Mesenchymal stem cell (in vitro differentiated cells and primary cell): ENCODE results near the gene SPATA32.

Experiments
- DNase-seq: peaks from one replicate; pipeline ENCODE4 v3.0.0-alpha.2; 2013
- H2AFZ ChIP-seq: one replicate; pipeline ENCODE4 v1.6.1; 2013; ENCODE audit warnings: low read depth, mild to moderate bottlenecking, control low read depth, inconsistent platforms, low read length, moderate library complexity
- H2AK5ac ChIP-seq: 2 replicates; pipeline ENCODE4 v1.6.1; 2013; ENCODE audit warnings: low read length, moderate library complexity, mild to moderate bottlenecking, inconsistent platforms; ENCODE audit not compliant: severe bottlenecking
- H2BK120ac ChIP-seq: one replicate; pipeline ENCODE4 v1.6.1; 2013; ENCODE audit warnings: low read depth, mild to moderate bottlenecking, inconsistent platforms, low read length, moderate library complexity
- H2BK12ac ChIP-seq, 2 experiments: one replicate each; pipeline ENCODE4 v1.6.1; 2013; ENCODE audit warnings: inconsistent platforms in 2 of 2, low read length in 2 of 2, mild to moderate bottlenecking in 2 of 2, moderate library complexity in 2 of 2, control low read depth in 1 of 2
- H2BK15ac ChIP-seq: one replicate; pipeline ENCODE4 v1.6.1; 2013; ENCODE audit warnings: mild to moderate bottlenecking, low read depth, inconsistent platforms; ENCODE audit not compliant: poor library complexity, severe bottlenecking
- H2BK5ac ChIP-seq: 2 replicates; pipeline ENCODE4 v1.6.1; 2013; ENCODE audit warnings: low read depth, mild to moderate bottlenecking, low read length, control low read depth, inconsistent platforms; ENCODE audit not compliant: poor library complexity, severe bottlenecking
- H3K14ac ChIP-seq, 2 experiments: one replicate each; pipeline ENCODE4 v1.6.1; 2013; ENCODE audit warnings: inconsistent platforms in 2 of 2, low read length in 2 of 2, control low read depth in 1 of 2, mild to moderate bottlenecking in 1 of 2, moderate library complexity in 1 of 2
- H3K18ac ChIP-seq, 2 experiments: one replicate each; pipeline ENCODE4 v1.6.1; 2013; ENCODE audit warnings: inconsistent platforms in 2 of 2, low read length in 2 of 2, control low read depth in 1 of 2, low read depth in 1 of 2, mild to moderate bottlenecking in 1 of 2
- H3K23ac ChIP-seq, 2 experiments: one replicate each; pipeline ENCODE4 v1.6.1; 2013; ENCODE audit warnings: inconsistent platforms in 2 of 2, low read length in 2 of 2, mild to moderate bottlenecking in 2 of 2, moderate library complexity in 2 of 2, control low read depth in 1 of 2
- H3K27ac ChIP-seq: 2 replicates; pipeline ENCODE4 v1.5.1; 2013; ENCODE audit warnings: mild to moderate bottlenecking, moderate library complexity, low read length, control low read depth, inconsistent platforms; ENCODE audit not compliant: poor library complexity, severe bottlenecking
- H3K27me3 ChIP-seq, 2 experiments: 2 replicates each; pipeline versions ENCODE4 v1.6.1 to v1.7.0; 2013; ENCODE audit warnings: low read length in 2 of 2, mild to moderate bottlenecking in 2 of 2, moderate library complexity in 2 of 2, control low read depth in 1 of 2, inconsistent platforms in 1 of 2; ENCODE audit not compliant: control insufficient read depth in 1 of 2, insufficient read depth in 1 of 2
- H3K36me3 ChIP-seq, 2 experiments: 2 replicates each; pipeline versions ENCODE4 v1.6.1 to v1.7.0; 2013; ENCODE audit warnings: low read length in 2 of 2, control low read depth in 1 of 2, inconsistent platforms in 1 of 2, low read depth in 1 of 2, mild to moderate bottlenecking in 1 of 2; ENCODE audit not compliant: insufficient read depth in 2 of 2, control insufficient read depth in 1 of 2
- H3K4ac ChIP-seq, 2 experiments: one replicate each; pipeline ENCODE4 v1.6.1; 2013; ENCODE audit warnings: inconsistent platforms in 2 of 2, low read length in 2 of 2, mild to moderate bottlenecking in 2 of 2, moderate library complexity in 2 of 2, control low read depth in 1 of 2, low read depth in 1 of 2
- H3K4me1 ChIP-seq: 2 replicates; pipeline ENCODE4 v1.6.1; 2013; ENCODE audit warnings: low read depth, low read length, control low read depth; ENCODE audit not compliant: control insufficient read depth, insufficient read depth
- H3K4me2 ChIP-seq: 2 replicates; pipeline ENCODE4 v1.6.1; 2013; ENCODE audit warnings: low read length, mild to moderate bottlenecking, inconsistent platforms; ENCODE audit not compliant: poor library complexity, severe bottlenecking
- H3K4me3 ChIP-seq, 2 experiments: 2 replicates each; pipeline versions ENCODE4 v1.5.1 to v1.7.0; 2013; ENCODE audit warnings: low read length in 2 of 2, mild to moderate bottlenecking in 2 of 2, control low read depth in 1 of 2, low read depth in 1 of 2; ENCODE audit not compliant: insufficient read depth in 1 of 2
- H3K79me1 ChIP-seq: replicated peaks from 2 replicates; pipeline ENCODE4 v1.6.1; 2013; ENCODE audit warnings: mild to moderate bottlenecking, control low read depth, low read length, inconsistent platforms; ENCODE audit not compliant: poor library complexity, severe bottlenecking
- H3K9ac ChIP-seq: 2 replicates; pipeline ENCODE4 v1.7.0; 2013; ENCODE audit warnings: mild to moderate bottlenecking, low read length, moderate library complexity
- H3K9me3 ChIP-seq: 2 replicates; pipeline ENCODE4 v1.7.0; 2013; ENCODE audit warnings: mild to moderate bottlenecking, low read length; ENCODE audit not compliant: control insufficient read depth
- H4K8ac ChIP-seq: one replicate; pipeline ENCODE4 v1.6.1; 2013; ENCODE audit warnings: inconsistent platforms, mild to moderate bottlenecking, low read length, moderate library complexity
- H4K91ac ChIP-seq: one replicate; pipeline ENCODE4 v1.6.1; 2013; ENCODE audit warnings: mild to moderate bottlenecking, low read length, inconsistent platforms
- WGBS: methylation state at CpG from one replicate; pipeline ENCODE4 v1.1.7; 2013; ENCODE audit warnings: mixed read lengths; 5-methylcytosine and 5-hydroxymethylcytosine counted together

SPATA32 gene

DNA sequence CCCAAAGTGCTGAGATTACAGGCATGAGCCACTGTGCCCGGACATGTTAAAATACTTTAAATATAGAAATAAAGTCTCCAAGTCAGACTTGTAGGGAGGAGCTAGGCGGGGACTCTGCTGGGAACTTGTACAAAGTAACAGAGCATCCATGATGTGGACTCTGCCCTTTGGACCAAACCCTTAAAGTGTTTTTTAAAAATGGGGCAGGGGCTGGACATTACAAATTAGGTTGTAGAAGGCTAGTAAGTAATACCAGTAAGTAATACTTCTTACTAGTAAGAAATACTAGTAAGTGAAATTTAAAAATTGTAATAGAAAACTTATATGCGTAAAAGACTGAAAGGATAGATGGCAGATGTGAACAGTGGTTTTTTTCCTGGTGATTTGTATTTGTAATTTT lies 9.7 kb upstream of the SPATA32 start:
- H4K8ac ChIP-seq, result no peak overlapping the region
- no peak overlapping the region for H2AK5ac ChIP-seq
- H3K18ac ChIP-seq, result no peak overlapping the region
- no peak overlapping the region for H2BK12ac ChIP-seq
- no peak overlapping the region for H4K91ac ChIP-seq
- no peak overlapping the region for H3K27ac ChIP-seq
- H3K79me1 ChIP-seq, result peaks cover 29% of the 10 kb centered on the region
- H2AFZ ChIP-seq, result no peak overlapping the region
- H2BK120ac ChIP-seq, result no peak overlapping the region
- no peak overlapping the region for H2BK15ac ChIP-seq
- no peak overlapping the region for H3K23ac ChIP-seq
- no peak overlapping the region for H3K4me3 ChIP-seq
- WGBS, result 100% methylated on average over 2 of the region's 3 CpGs
- H3K36me3 ChIP-seq, result peaks cover 73 to 76% of the 10 kb centered on the region in 2 experiments
- no peaks in the 10 kb centered on the region for H3K9me3 ChIP-seq
- H3K4me1 ChIP-seq, result peaks cover 26% of the 10 kb centered on the region
- no peak overlapping the region for H3K4me2 ChIP-seq
- H3K27me3 ChIP-seq, result peaks cover 0 to 14% of the 10 kb centered on the region in 2 experiments
- no peak overlapping the region for H3K9ac ChIP-seq
- no peak for DNase-seq
- H2BK5ac ChIP-seq, result no peak overlapping the region
- H3K14ac ChIP-seq, result no peak overlapping the region
- no peak overlapping the region for H3K4ac ChIP-seq

DNA sequence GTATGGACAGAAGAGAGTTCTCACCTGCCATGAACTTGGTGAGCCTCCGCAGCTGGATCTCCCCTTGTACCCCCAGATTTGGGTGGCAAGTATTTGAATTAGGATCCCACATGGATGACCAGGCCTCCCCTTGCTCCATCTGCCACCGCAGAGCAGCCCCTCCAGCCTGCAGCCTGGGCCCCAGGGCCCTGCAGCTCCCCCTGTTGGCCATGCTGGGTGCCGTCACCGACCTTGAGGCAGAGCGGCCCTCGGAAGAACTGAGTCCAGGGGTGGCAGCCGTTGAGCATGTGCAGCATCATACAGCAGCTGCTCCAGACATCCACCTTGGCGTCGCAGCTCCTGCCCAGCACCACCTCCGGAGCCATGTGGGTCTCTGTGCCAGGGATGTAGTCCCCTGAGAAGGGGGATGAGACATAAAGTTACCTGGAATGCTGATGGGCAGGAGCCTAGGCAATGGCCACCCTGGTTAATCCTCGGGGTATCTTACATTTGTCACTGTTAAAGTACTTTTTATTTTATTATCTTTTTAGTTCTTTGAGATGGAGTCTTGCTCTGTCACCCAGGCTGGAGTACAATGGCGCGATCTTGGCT lies 9.0 kb upstream of the SPATA32 start:
- 83% methylated on average over 12 of the region's 13 CpGs for WGBS

DNA sequence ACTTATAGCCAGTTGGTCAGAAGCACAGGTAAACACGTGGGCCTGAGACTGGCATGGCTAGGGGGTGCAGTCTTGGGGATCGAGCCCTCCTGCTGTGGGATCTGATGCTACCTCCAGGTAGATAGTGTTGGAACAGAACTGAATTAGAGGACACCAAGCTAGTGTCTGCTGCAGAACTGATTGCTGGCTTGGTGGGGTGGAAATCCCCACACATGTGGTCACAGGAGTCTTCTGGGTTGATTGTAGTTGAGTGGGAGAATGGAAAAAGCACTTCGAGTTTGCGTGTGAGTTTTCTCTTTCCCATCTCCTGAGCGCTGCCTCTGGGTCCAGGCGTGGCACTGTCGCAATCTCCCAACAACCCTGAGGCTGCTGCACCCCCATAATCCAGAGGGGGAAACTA lies 8.0 kb upstream of the SPATA32 start:
- no peak overlapping the region for H2BK120ac ChIP-seq
- H3K4me2 ChIP-seq, result no peak overlapping the region
- no peaks in the 10 kb centered on the region for H3K9me3 ChIP-seq
- no peak overlapping the region for H2BK12ac ChIP-seq
- no peak overlapping the region for H2AK5ac ChIP-seq
- H2BK5ac ChIP-seq, result no peak overlapping the region
- no peak overlapping the region for H3K14ac ChIP-seq
- H3K27ac ChIP-seq, result no peak overlapping the region
- H2AFZ ChIP-seq, result no peak overlapping the region
- no peak overlapping the region for H3K9ac ChIP-seq
- H3K27me3 ChIP-seq, result peaks cover 0 to 14% of the 10 kb centered on the region in 2 experiments
- H4K91ac ChIP-seq, result no peak overlapping the region
- 98% methylated on average over 7 of the region's 7 CpGs for WGBS
- H2BK15ac ChIP-seq, result no peak overlapping the region
- H3K4me1 ChIP-seq, result peaks cover 38% of the 10 kb centered on the region
- no peak overlapping the region for H4K8ac ChIP-seq
- DNase-seq, result no peak
- H3K4me3 ChIP-seq, result no peak overlapping the region
- peaks cover 26% of the 10 kb centered on the region for H3K79me1 ChIP-seq
- no peak overlapping the region for H3K23ac ChIP-seq
- no peak overlapping the region for H3K18ac ChIP-seq
- peaks cover 77 to 81% of the 10 kb centered on the region in 2 experiments for H3K36me3 ChIP-seq
- no peak overlapping the region for H3K4ac ChIP-seq

More for the DNA sequence above, 9.0 kb upstream of the SPATA32 start:
- no peak for DNase-seq
- Histone ChIP-seq H3K27me3 (peaks cover 0 to 14% of the 10 kb centered on the region in 2 experiments), H2AFZ (no peak overlapping the region), H2BK15ac (no peak overlapping the region), H3K9ac (no peak overlapping the region), H2BK12ac (no peak overlapping the region), H3K27ac (no peak overlapping the region), H3K4ac (no peak overlapping the region), H3K4me3 (no peak overlapping the region), H4K91ac (no peak overlapping the region), H4K8ac (no peak overlapping the region), H3K9me3 (no peaks in the 10 kb centered on the region), H3K36me3 (peaks cover 75 to 77% of the 10 kb centered on the region in 2 experiments), H3K4me2 (no peak overlapping the region), H3K18ac (no peak overlapping the region), H2BK5ac (no peak overlapping the region), H2AK5ac (no peak overlapping the region), H3K23ac (no peak overlapping the region), H3K14ac (no peak overlapping the region), H3K79me1 (peaks cover 28% of the 10 kb centered on the region), H2BK120ac (no peak overlapping the region), H3K4me1 (peaks cover 31% of the 10 kb centered on the region)

DNA sequence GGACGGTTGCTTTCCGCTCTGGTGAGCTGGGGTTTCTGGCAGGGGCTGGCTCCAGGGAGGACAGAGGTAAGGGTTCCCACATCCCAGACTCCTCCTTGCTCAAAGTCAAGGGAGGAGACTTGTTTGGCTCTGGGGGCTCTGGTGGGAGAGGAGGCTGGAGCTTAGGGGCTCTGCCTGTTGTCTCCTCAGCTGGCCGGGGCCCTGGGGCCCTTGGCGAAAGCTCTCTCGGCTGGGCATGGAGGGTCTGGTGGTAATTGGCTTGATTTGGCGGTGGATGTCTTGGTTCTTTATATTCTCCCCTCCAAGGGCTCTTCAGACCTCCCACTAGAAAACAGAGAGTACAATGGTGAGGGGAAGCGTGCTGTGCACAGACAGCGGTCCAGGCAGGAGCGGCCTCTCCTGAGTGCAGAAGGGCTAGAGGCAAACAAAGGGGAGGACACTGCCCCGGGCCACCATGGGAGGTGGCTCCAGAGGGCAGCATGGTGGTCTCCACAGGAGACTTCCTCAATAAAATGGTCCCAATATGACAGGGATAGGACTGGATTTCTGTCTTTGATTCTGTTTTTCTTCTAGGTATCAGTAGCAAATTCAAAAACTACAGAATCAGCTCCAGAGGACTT lies 5.7 kb upstream of the SPATA32 start:
- Histone ChIP-seq H2AFZ (no peak overlapping the region), H3K36me3 (peaks cover 78 to 81% of the 10 kb centered on the region in 2 experiments), H3K27ac (peak overlapping the region; percentile 52), H2BK12ac (no peak overlapping the region), H4K8ac (no peak overlapping the region), H2BK5ac (no peak overlapping the region), H2AK5ac (peak overlapping the region; percentile 29), H3K9me3 (no peaks in the 10 kb centered on the region), H3K4me2 (no peak overlapping the region), H3K9ac (no peak overlapping the region), H3K14ac (no peak overlapping the region), H3K4me1 (peaks cover 47% of the 10 kb centered on the region), H3K27me3 (peaks cover 0 to 25% of the 10 kb centered on the region in 2 experiments), H3K4me3 (no peak overlapping the region), H3K23ac (no peak overlapping the region), H3K79me1 (peaks cover 17% of the 10 kb centered on the region), H3K18ac (no peak overlapping the region), H2BK15ac (no peak overlapping the region), H4K91ac (no peak overlapping the region), H2BK120ac (no peak overlapping the region), H3K4ac (no peak overlapping the region)
- DNase-seq, result no peak
- WGBS, result 99% methylated on average over 6 of the region's 10 CpGs
